GM19328 (cell line): Measurements from ENCODE around the gene GRIK2.
"Not testable (repeated sequence)": the region's sequence is repeated elsewhere in the genome, so short reads cannot be mapped to it uniquely, and the experiment has no call there.

ENCODE experiments used
- ATAC-seq: cut with Tn5 transposase; IDR thresholded peaks from one replicate; pipeline ENCODE4 v1.9.1; 2021; ENCODE audit warnings: mild to moderate bottlenecking, moderate library complexity; ENCODE audit not compliant: unreplicated experiment

The GRIK2 gene

GRCh38 chr6:101956961-101957360 lies 563.5 kb downstream of the GRIK2 start:
- no peak for ATAC-seq

- no peak for ATAC-seq
Measured at GRCh38 chr6:101961357-101961756, 567.8 kb downstream of the GRIK2 start.

GRCh38 chr6:101980924-101981323 lies 587.4 kb downstream of the GRIK2 start:
- ATAC-seq, result no peak

- no peak for ATAC-seq
Measured at GRCh38 chr6:101986476-101986875, 593.0 kb downstream of the GRIK2 start.

GRCh38 chr6:101992286-101992685 lies 598.8 kb downstream of the GRIK2 start:
- no peak for ATAC-seq

GRCh38 chr6:101994521-101994920 lies 601.0 kb downstream of the GRIK2 start:
- ATAC-seq, result no peak

GRCh38 chr6:102015431-102015830 lies 621.9 kb downstream of the GRIK2 start:
- no peak for ATAC-seq

- no peak for ATAC-seq
Measured at GRCh38 chr6:102022281-102022680, 628.8 kb downstream of the GRIK2 start.

- ATAC-seq, result no peak
Measured at GRCh38 chr6:102022803-102023202, 629.3 kb downstream of the GRIK2 start.

- ATAC-seq, result no peak
Measured at GRCh38 chr6:102023977-102024657, 630.6 kb downstream of the GRIK2 start.

GRCh38 chr6:102026649-102027048 lies 633.1 kb downstream of the GRIK2 start:
- ATAC-seq, result no peak

- no peak for ATAC-seq
Measured at GRCh38 chr6:102028176-102028575, 634.7 kb downstream of the GRIK2 start.

GRCh38 chr6:102038964-102039363 lies 645.5 kb downstream of the GRIK2 start:
- no peak for ATAC-seq

- no peak for ATAC-seq
Measured at GRCh38 chr6:102039441-102039840, 645.9 kb downstream of the GRIK2 start.

GRCh38 chr6:102051001-102051400 lies 657.5 kb downstream of the GRIK2 start:
- no peak for ATAC-seq

GRCh38 chr6:102051720-102052119 lies 658.2 kb downstream of the GRIK2 start:
- ATAC-seq, result no peak

- ATAC-seq, result no peak
Measured at GRCh38 chr6:102064142-102064541, 670.6 kb downstream of the GRIK2 start.

GRCh38 chr6:102066301-102066700 lies 672.8 kb downstream of the GRIK2 start:
- no peak for ATAC-seq

- ATAC-seq, result no peak
Measured at GRCh38 chr6:102068349-102068929, 674.9 kb downstream of the GRIK2 start.

GRCh38 chr6:102075539-102075938 lies 682.0 kb downstream of the GRIK2 start:
- no peak for ATAC-seq

- no peak for ATAC-seq
Measured at GRCh38 chr6:102085257-102085656, 691.7 kb downstream of the GRIK2 start.

- not testable (repeated sequence) for ATAC-seq
Measured at GRCh38 chr6:102088160-102088559, 694.7 kb downstream of the GRIK2 start.

- ATAC-seq, result peak; percentile 76
Measured at GRCh38 chr6:102114402-102114801, 720.9 kb downstream of the GRIK2 start.
